BE2C (cell line): Measurements from ENCODE around the gene B4GALT4.
"Not testable (repeated sequence)": the region's sequence is repeated elsewhere in the genome, so short reads cannot be mapped to it uniquely, and the experiment has no call there.

Experiments
- DNase-seq: peaks from one replicate; pipeline ENCODE4 v3.0.0-alpha.2; 2020
- H3K27me3 ChIP-seq: fragments of 250-450 bp; sonication (Bioruptor Pico); 2 replicates; pipeline ENCODE4 v1.5.1; 2020; ENCODE audit warnings: mild to moderate bottlenecking
- H3K36me3 ChIP-seq: fragments of 250-450 bp; sonication (Bioruptor Pico); 2 replicates; pipeline ENCODE4 v1.5.1; 2020; ENCODE audit warnings: mild to moderate bottlenecking
- H3K4me1 ChIP-seq: fragments of 250-450 bp; sonication (Bioruptor Pico); 2 replicates; pipeline ENCODE4 v1.5.1; 2020
- H3K4me3 ChIP-seq: 2 replicates; pipeline ENCODE4 v1.5.1; 2011; ENCODE audit warnings: low read depth, low read length
- H3K9me3 ChIP-seq: fragments of 250-450 bp; sonication (Bioruptor Pico); 2 replicates; pipeline ENCODE4 v1.5.1; 2020
- TF ChIP-seq, protein P1 (sequence below): IDR thresholded peaks from 2 replicates; pipeline ENCODE4 v1.5.1; 2012; ENCODE audit warnings: mild to moderate bottlenecking, low read depth, low read length

B4GALT4 gene

DNA sequence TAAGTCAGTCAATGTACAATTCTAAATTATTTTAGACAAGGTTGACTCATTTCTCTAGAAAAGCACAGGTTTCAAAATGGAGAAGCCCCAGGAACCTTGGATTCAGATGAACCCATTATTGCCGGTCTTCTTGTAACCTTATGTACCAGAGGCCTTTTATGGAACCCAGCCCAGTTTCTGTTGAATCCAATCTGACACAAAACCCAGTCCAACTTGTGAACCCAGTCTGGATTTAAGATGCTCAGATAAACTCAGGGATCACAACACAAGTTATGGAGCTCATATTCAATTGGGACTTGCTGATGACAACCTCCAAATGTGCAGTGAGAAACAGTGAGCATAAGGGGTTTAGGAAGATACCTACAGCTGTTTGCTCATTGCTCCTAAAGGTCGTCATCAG lies 16.4 kb upstream of the B4GALT4 start:
- Histone ChIP-seq H3K36me3 (no peaks in the 10 kb centered on the region; the same call in 1 of the 2 replicates), H3K4me3 (no peak overlapping the region), H3K9me3 (no peaks in the 10 kb centered on the region), H3K4me1 (no peaks in the 10 kb centered on the region; the same call in 1 of the 2 replicates), H3K27me3 (no peaks in the 10 kb centered on the region)
- TF ChIP-seq, protein P1, sequence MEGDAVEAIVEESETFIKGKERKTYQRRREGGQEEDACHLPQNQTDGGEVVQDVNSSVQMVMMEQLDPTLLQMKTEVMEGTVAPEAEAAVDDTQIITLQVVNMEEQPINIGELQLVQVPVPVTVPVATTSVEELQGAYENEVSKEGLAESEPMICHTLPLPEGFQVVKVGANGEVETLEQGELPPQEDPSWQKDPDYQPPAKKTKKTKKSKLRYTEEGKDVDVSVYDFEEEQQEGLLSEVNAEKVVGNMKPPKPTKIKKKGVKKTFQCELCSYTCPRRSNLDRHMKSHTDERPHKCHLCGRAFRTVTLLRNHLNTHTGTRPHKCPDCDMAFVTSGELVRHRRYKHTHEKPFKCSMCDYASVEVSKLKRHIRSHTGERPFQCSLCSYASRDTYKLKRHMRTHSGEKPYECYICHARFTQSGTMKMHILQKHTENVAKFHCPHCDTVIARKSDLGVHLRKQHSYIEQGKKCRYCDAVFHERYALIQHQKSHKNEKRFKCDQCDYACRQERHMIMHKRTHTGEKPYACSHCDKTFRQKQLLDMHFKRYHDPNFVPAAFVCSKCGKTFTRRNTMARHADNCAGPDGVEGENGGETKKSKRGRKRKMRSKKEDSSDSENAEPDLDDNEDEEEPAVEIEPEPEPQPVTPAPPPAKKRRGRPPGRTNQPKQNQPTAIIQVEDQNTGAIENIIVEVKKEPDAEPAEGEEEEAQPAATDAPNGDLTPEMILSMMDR: no peak
- DNase-seq: no peak

DNA sequence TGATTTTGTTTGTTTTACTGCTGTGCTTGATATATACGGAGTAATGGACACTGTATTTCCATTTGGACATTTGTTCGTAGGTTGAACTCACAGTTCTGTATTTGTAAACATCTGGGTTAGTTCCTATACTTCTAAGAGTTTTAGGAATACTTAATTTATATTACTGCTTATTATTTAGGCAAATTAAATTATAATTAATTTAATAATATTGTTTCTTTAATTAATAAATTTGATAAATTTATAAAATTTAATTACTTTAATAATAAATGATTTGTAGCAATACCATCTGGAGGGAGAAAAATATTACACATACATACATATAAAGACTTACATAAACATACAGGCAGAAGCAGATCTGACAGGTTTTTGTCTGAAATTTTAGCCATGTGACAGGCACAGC lies 14.5 kb upstream of the B4GALT4 start:
- Histone ChIP-seq H3K27me3 (no peaks in the 10 kb centered on the region), H3K36me3 (no peaks in the 10 kb centered on the region; the same call in 1 of the 2 replicates), H3K4me3 (no peak overlapping the region), H3K4me1 (no peaks in the 10 kb centered on the region; the same call in 1 of the 2 replicates), H3K9me3 (no peaks in the 10 kb centered on the region)
- DNase-seq: no peak
- TF ChIP-seq, protein P1: no peak

DNA sequence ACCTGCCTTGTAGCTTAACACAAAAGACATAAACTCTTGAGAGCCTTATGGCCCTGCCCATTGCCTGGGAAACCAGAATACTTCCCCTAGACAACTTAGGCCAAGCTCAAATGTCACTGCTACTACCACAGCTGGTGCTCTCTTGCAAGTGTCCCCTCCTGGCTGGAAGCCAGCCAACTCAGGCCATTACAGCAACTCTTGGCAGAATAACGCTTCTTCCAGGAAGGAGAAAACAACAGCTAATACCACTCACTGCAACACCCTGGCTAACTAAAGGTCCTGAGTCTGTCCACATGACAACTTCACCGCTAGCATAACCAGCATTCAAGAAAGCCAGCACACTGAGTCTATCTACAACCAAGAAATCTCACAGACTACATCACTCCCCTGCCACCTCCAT lies 5.1 kb upstream of the B4GALT4 start:
- no peaks in the 10 kb centered on the region for H3K36me3 ChIP-seq
- H3K4me3 ChIP-seq: no peak overlapping the region
- no peaks in the 10 kb centered on the region for H3K4me1 ChIP-seq
- peak; percentile 42 for DNase-seq
- H3K27me3 ChIP-seq: no peaks in the 10 kb centered on the region
- H3K9me3 ChIP-seq: no peaks in the 10 kb centered on the region
- TF ChIP-seq, protein P1: no peak

DNA sequence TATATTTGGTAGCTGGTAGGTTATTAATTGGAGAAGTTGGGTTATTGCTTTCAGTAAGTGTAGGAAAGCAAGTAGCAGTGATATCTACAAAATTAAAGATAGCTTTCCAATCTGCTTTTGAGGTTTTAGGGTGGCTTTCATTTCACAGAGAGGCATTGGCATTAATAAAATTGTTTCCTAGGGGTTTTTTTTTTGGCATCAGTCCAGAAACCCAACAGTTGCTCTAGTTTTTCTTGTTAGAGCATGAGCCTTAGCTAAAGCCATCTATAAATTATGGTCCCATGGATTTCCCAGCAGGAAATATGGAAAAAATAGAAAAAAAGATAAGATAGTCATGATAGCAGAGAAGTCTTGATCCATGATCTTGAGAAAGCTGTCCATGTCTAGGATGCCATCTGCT lies 3.0 kb upstream of the B4GALT4 start:
- Histone ChIP-seq H3K36me3 (no peaks in the 10 kb centered on the region), H3K9me3 (no peaks in the 10 kb centered on the region), H3K4me1 (no peaks in the 10 kb centered on the region), H3K27me3 (no peaks in the 10 kb centered on the region), H3K4me3 (no peak overlapping the region)
- TF ChIP-seq, protein P1: no peak
- no peak for DNase-seq

DNA sequence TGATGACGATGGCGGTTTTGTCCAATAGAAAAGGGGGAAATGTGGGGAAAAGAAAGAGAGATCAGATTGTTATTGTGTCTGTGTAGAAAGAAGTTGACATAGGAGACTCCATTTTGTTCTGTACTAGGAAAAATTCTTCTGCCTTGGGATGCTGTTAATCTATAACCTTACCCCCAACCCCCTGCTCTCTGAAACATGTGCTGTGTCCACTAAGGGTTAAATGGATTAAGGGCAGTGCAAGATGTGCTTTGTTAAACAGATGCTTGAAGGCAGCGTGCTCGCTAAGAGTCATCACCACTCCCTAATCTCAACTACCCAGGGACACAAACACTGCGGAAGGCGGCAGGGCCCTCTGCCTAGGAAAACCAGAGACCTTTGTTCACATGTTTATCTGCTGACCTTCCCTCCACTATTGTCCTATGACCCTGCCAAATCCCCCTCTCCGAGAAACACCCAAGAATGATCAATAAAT lies 2.4 kb upstream of the B4GALT4 start:
- not testable (repeated sequence) for DNase-seq, H3K36me3 ChIP-seq, H3K9me3 ChIP-seq, H3K4me3 ChIP-seq, H3K4me1 ChIP-seq, H3K27me3 ChIP-seq

DNA sequence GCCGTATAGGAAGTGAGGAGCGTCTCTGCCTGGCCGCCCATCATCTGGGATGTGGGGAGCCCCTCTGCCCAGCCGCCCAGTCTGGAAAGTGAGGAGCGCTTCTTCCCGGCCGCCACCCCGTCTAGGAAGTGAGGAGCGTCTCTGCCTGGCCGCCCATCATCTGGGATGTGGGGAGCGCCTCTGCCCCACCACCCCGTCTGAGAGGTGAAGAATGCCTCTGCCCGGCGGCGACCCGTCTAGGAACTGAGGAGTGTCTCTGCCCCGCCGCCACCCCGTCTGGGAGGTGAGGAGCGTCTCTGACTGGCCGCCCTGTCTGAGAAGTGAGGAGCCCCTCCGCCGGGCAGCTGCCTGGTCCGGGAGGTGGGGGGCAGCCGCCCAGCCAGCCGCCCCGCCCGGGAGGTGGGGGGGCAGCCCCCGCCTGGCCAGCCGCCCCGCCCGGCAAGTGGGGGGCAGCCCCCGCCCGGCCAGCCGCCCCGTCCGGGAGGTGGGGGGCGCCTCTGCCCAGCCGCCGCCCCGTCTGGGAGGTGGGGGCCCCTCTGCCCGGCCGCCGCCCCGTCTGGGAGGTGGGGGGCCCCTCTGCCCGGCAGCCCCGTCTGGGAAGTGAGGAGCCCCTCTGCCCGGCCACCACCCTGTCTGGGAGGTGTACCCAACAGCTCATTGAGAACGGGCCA lies 1.8 kb upstream of the B4GALT4 start:
- H3K4me3 ChIP-seq, H3K36me3 ChIP-seq, H3K9me3 ChIP-seq, DNase-seq, H3K27me3 ChIP-seq, H3K4me1 ChIP-seq: not testable (repeated sequence)

DNA sequence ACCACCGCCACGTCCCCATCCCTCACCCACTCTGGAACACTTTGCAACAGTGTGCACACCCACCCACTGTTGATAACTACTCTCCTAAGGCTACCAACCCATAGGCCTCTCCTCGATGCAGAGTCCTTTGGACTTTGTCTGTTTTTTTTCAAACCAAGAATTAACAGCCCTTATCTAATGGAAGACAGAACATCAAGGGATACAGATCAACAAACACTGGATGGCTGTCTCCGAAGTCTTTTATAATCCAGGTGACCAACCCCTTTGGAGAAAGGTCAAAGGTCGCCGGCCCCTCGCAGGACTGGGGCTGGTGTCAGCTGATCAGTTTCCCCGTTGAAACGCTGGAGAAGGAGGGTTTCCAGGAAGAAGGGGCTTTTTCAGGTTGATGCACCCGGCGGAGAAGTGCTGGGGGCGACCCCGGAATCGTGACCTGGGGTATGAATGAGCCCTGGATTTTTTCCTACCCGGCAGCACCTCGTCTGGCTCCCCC lies 532 bp downstream of the B4GALT4 start:
- Histone ChIP-seq H3K9me3 (no peaks in the 10 kb centered on the region), H3K36me3 (no peaks in the 10 kb centered on the region), H3K4me3 (peak overlapping the region; percentile 60), H3K27me3 (no peaks in the 10 kb centered on the region), H3K4me1 (no peaks in the 10 kb centered on the region)
- DNase-seq: no peak
- TF ChIP-seq, protein P1: no peak
